HFFc6 (cell line): ENCODE results near the gene DCLK1. TPM values are rescaled to one million over a fixed set of nuclear protein-coding genes. Genes with fewer than 3 reads are reported as not detected.

Experiments
- DNase-seq: peaks from one replicate; pipeline ENCODE4 v3.0.0-alpha.2; 2018
- H3K27ac Mint-ChIP-seq: 2 replicates; pipeline ENCODE4 v1.8.0; 2020; ENCODE audit warnings: mild to moderate bottlenecking, mixed read lengths
- H3K27me3 Mint-ChIP-seq: 2 replicates; pipeline ENCODE4 v1.8.0; 2021; ENCODE audit warnings: mild to moderate bottlenecking, moderate library complexity, mixed read lengths; ENCODE audit not compliant: insufficient read depth
- H3K36me3 Mint-ChIP-seq: 2 replicates; pipeline ENCODE4 v1.8.0; 2021; ENCODE audit warnings: low read depth, mixed read lengths
- H3K4me1 Mint-ChIP-seq: 2 replicates; pipeline ENCODE4 v1.8.0; 2020; ENCODE audit warnings: low read depth, mixed read lengths
- H3K4me3 Mint-ChIP-seq: 2 replicates; pipeline ENCODE4 v1.8.0; 2020; ENCODE audit warnings: mild to moderate bottlenecking, moderate library complexity, mixed read lengths
- H3K9me3 Mint-ChIP-seq: 2 replicates; pipeline ENCODE4 v1.8.0; 2020; ENCODE audit warnings: mild to moderate bottlenecking, mixed read lengths
- CTCF ChIP-seq: fragments of 200-600 bp; sonication (generic); IDR thresholded peaks from 2 replicates; pipeline ENCODE4 v1.5.0; 2021; ENCODE audit warnings: antibody characterized with exemption, mild to moderate bottlenecking
- total RNA-seq, 6 experiments: library from RNA; stranded (reverse); fragmentation: NEBNext Ultra II Directional; extraction: Animal tissue kit (Norgen Biotek cat#: 25700); gene quantifications; 2 replicates in 1 of 6; 3 replicates in 5 of 6; pipeline ENCODE4 v1.2.3, GENCODE V29; 2021

DCLK1 gene
- total RNA-seq, 6 experiments from 2014 or later: not detected

GRCh38 chr13:36126491-36126890 is 4.7 kb downstream of the DCLK1 start:
- H3K4me1 Mint-ChIP-seq: no peaks in the 10 kb centered on the region
- H3K4me3 Mint-ChIP-seq: no peak overlapping the region
- H3K27ac Mint-ChIP-seq: no peak overlapping the region
- H3K9me3 Mint-ChIP-seq: peaks cover 4% of the 10 kb centered on the region; the same call in 1 of the 2 replicates
- TF ChIP-seq CTCF: no peak
- no peaks in the 10 kb centered on the region for H3K36me3 Mint-ChIP-seq
- peaks cover 8% of the 10 kb centered on the region for H3K27me3 Mint-ChIP-seq
- no peak for DNase-seq

- H3K27me3 Mint-ChIP-seq: peaks cover 8% of the 10 kb centered on the region
- no peaks in the 10 kb centered on the region for H3K4me1 Mint-ChIP-seq
- H3K36me3 Mint-ChIP-seq: no peaks in the 10 kb centered on the region
- no peak for TF ChIP-seq CTCF
- H3K4me3 Mint-ChIP-seq: no peak overlapping the region
- no peak for DNase-seq
- H3K9me3 Mint-ChIP-seq: peaks cover 4% of the 10 kb centered on the region; the same call in 1 of the 2 replicates
- no peak overlapping the region for H3K27ac Mint-ChIP-seq
Measured at GRCh38 chr13:36125841-36126240, 5.3 kb downstream of the DCLK1 start.

- Mint-ChIP-seq H3K27me3 (peaks cover 1% of the 10 kb centered on the region; the same call in 1 of the 2 replicates), H3K36me3 (no peaks in the 10 kb centered on the region), H3K27ac (no peak overlapping the region), H3K4me1 (no peaks in the 10 kb centered on the region), H3K4me3 (no peak overlapping the region), H3K9me3 (peaks cover 4% of the 10 kb centered on the region; the same call in 1 of the 2 replicates)
- no peak for TF ChIP-seq CTCF
- peak; percentile 6 for DNase-seq
Measured at GRCh38 chr13:36124236-36124822, 6.9 kb downstream of the DCLK1 start.

- TF ChIP-seq CTCF: no peak
- DNase-seq: no peak
- Mint-ChIP-seq H3K36me3 (no peaks in the 10 kb centered on the region), H3K9me3 (peaks cover 14% of the 10 kb centered on the region; the same call in 1 of the 2 replicates), H3K4me1 (no peaks in the 10 kb centered on the region), H3K27me3 (no peaks in the 10 kb centered on the region; the same call in 1 of the 2 replicates), H3K4me3 (no peak overlapping the region), H3K27ac (no peak overlapping the region)
Measured at GRCh38 chr13:36115306-36115705, 15.9 kb downstream of the DCLK1 start.

GRCh38 chr13:36114233-36114632 is 16.9 kb downstream of the DCLK1 start:
- Mint-ChIP-seq H3K9me3 (peaks cover 14% of the 10 kb centered on the region; the same call in 1 of the 2 replicates), H3K4me3 (no peak overlapping the region), H3K27me3 (no peaks in the 10 kb centered on the region; the same call in 1 of the 2 replicates), H3K27ac (no peak overlapping the region), H3K4me1 (no peaks in the 10 kb centered on the region), H3K36me3 (no peaks in the 10 kb centered on the region)
- no peak for TF ChIP-seq CTCF
- DNase-seq: no peak
